Mucosa of descending colon (tissue), 3 donors: ENCODE data around the gene PCSK5. TPM values are rescaled to one million over a fixed set of nuclear protein-coding genes. Genes with fewer than 3 reads are reported as not detected.
A peak's percentile ranks its signal among the peaks of the same experiment; 100 is the strongest.

Experiments used
- ATAC-seq: fragments of 200-7000 bp; cut with Tn5 transposase; one replicate; pipeline ENCODE4 v1.9.1; 2020; ENCODE audit warnings: mild to moderate bottlenecking, moderate library complexity
- DNase-seq, 3 donors: peaks; one replicate each; pipeline ENCODE4 v3.0.0-alpha.2; 2020
- H3K36me3 ChIP-seq: fragments of 200-600 bp; one replicate; pipeline ENCODE4 v1.8.0; 2021; ENCODE audit warnings: low read depth, mild to moderate bottlenecking
- H3K4me1 ChIP-seq: fragments of 200-600 bp; one replicate; pipeline ENCODE4 v1.8.0; 2021; ENCODE audit warnings: low read depth, mild to moderate bottlenecking
- H3K4me3 ChIP-seq: fragments of 200-600 bp; one replicate; pipeline ENCODE4 v1.8.0; 2021; ENCODE audit warnings: mild to moderate bottlenecking
- H3K9me3 ChIP-seq: fragments of 200-600 bp; one replicate; pipeline ENCODE4 v1.8.0; 2021; ENCODE audit warnings: mild to moderate bottlenecking
- CTCF ChIP-seq: fragments of 200-600 bp; IDR thresholded peaks from one replicate; pipeline ENCODE4 v1.8.0; 2022; ENCODE audit warnings: antibody characterized with exemption, mild to moderate bottlenecking
- intact Hi-C, 2 donors: fragments of 100-400 bp; cut with DNase I in 1 of 2; cut with micrococcal nuclease in 1 of 2; formaldehyde crosslinking; loops; one replicate each; pipeline versions ENCODE4 v1.11.0 to v1.11.1; 2022; cut with DNase I, micrococcal nuclease
- total RNA-seq, 3 donors: library from RNA; stranded (reverse); fragmentation: NEBNext Ultra II Directional in 2 of 3; extraction: Animal tissue kit (Norgen Biotek cat#: 25700) in 2 of 3; gene quantifications; one replicate each; pipeline versions ENCODE4 v1.2.1 to v1.2.4, GENCODE V29; 2021 to 2023
- donor health status: DM: no; HTN: no; CAD: no; lungs with moderate emphysema.
- donor health status: DM: no; HTN: no; CAD: no.
- donor health status: DM: no; HTN: yes; CAD: no.

PCSK5 gene
- total RNA-seq, 3 donors from 2014 or later, result 44.3 to 82.0 (median 53.3) TPM

- ATAC-seq, result peak; percentile 65
- H3K36me3 ChIP-seq, result no peaks in the 10 kb centered on the region
- H3K4me3 ChIP-seq, result no peak overlapping the region
Measured at GRCh38 chr9:76109953-76110352, 219.5 kb downstream of the PCSK5 start.

GRCh38 chr9:76112151-76112550, 221.7 kb downstream of the PCSK5 start:
- intact Hi-C loops, result no loop called here
- TF ChIP-seq CTCF, result no peak
- H3K4me3 ChIP-seq, result no peak overlapping the region
- H3K36me3 ChIP-seq, result no peaks in the 10 kb centered on the region
- H3K4me1 ChIP-seq, result no peaks in the 10 kb centered on the region
- ATAC-seq (no peak), DNase-seq (no peak)
- H3K9me3 ChIP-seq, result no peaks in the 10 kb centered on the region

More at GRCh38 chr9:76109953-76110352, 219.5 kb downstream of the PCSK5 start:
- intact Hi-C loops, result loop anchor here in 1 of 2 donors (10.0 kb wide), 1 partner anchor 195 kb away; no protein-coding TSS in a partner anchor
- DNase-seq, result peak in 1 of 3 donors; percentile 40
- no peak for TF ChIP-seq CTCF
- Histone ChIP-seq H3K9me3 (no peaks in the 10 kb centered on the region), H3K4me1 (no peaks in the 10 kb centered on the region)

- Histone ChIP-seq H3K36me3 (no peaks in the 10 kb centered on the region), H3K4me3 (no peak overlapping the region), H3K9me3 (no peaks in the 10 kb centered on the region), H3K4me1 (no peaks in the 10 kb centered on the region)
- intact Hi-C loops, result no loop called here
- no peak for TF ChIP-seq CTCF
- ATAC-seq (no peak), DNase-seq (no peak)
Measured at GRCh38 chr9:76114144-76114543, 223.7 kb downstream of the PCSK5 start.

- Histone ChIP-seq H3K4me1 (no peaks in the 10 kb centered on the region), H3K4me3 (no peak overlapping the region), H3K36me3 (no peaks in the 10 kb centered on the region), H3K9me3 (no peaks in the 10 kb centered on the region)
- ATAC-seq (no peak), DNase-seq (no peak)
- intact Hi-C loops, result no loop called here
- no peak for TF ChIP-seq CTCF
Measured at GRCh38 chr9:76115396-76115795, 224.9 kb downstream of the PCSK5 start.

GRCh38 chr9:76115982-76116646, 225.6 kb downstream of the PCSK5 start:
- H3K4me3 ChIP-seq, result no peak overlapping the region
- DNase-seq (no peak), ATAC-seq (no peak)
- TF ChIP-seq CTCF, result no peak
- intact Hi-C loops, result no loop called here
- H3K9me3 ChIP-seq, result no peaks in the 10 kb centered on the region
- H3K36me3 ChIP-seq, result no peaks in the 10 kb centered on the region
- no peaks in the 10 kb centered on the region for H3K4me1 ChIP-seq
